Endothelial cell of umbilical vein (primary cell): Measurements from ENCODE around the gene CUX1. TPM values are rescaled to one million over a fixed set of nuclear protein-coding genes. Genes with fewer than 3 reads are reported as not detected.

Source experiments
- BruUV-seq: library from RNA; stranded (reverse); fragments of 400-500 nt; replicated peaks from 2 replicates; lab custom pipeline; 2021; lab: Mats Ljungman, UMichigan
- CTCF ChIA-PET: fragments of 300-600, 350-600 bp; sonication (Branson Sonifier 250); formaldehyde crosslinking; loops from one replicate; lab custom pipeline; 2021; ENCODE audit warnings: antibody characterized with exemption, inconsistent platforms; lab: Charles Lee
- POLR2A ChIA-PET: fragments of 300-600, 350-600 bp; sonication (Branson Sonifier 250); formaldehyde crosslinking; loops from one replicate; lab custom pipeline; 2021; ENCODE audit warnings: antibody characterized with exemption, inconsistent platforms; lab: Charles Lee
- DNase-seq: peaks from one replicate; pipeline ENCODE4 v3.0.0-alpha.2; 2011; ENCODE audit warnings: low read depth, low spot score
- FAIRE-seq: peaks from 2 replicates; lab custom pipeline; 2011; peaks lifted over from hg19 to GRCh38; lab: Jason Lieb, UNC
- H2AFZ ChIP-seq: 2 replicates; pipeline ENCODE4 v1.6.0; 2012; ENCODE audit warnings: low read depth, low read length, control low read depth, inconsistent platforms
- H3K27ac ChIP-seq: 2 replicates; pipeline ENCODE4 v1.5.1; 2011; ENCODE audit warnings: low read depth, mild to moderate bottlenecking, control low read depth, low read length, moderate library complexity; ENCODE audit not compliant: insufficient read depth
- H3K27me3 ChIP-seq, 2 experiments: 2 replicates each; pipeline versions ENCODE4 v1.6.0 to v1.6.1; 2011; ENCODE audit warnings: low read length in 2 of 2, mixed read lengths in 1 of 2; ENCODE audit not compliant: control insufficient read depth in 2 of 2, insufficient read depth in 2 of 2
- H3K36me3 ChIP-seq, 2 experiments: 2 replicates in 1 of 2; 3 replicates in 1 of 2; pipeline ENCODE4 v1.5.1; 2011; ENCODE audit warnings: low read length in 2 of 2, mild to moderate bottlenecking in 1 of 2, moderate library complexity in 1 of 2; ENCODE audit not compliant: control insufficient read depth in 2 of 2, insufficient read depth in 2 of 2; ENCODE audit errors: extremely low read depth in 1 of 2
- H3K4me1 ChIP-seq: 3 replicates; pipeline ENCODE4 v1.5.1; 2011; ENCODE audit warnings: mild to moderate bottlenecking, low read length; ENCODE audit not compliant: control insufficient read depth, insufficient read depth; ENCODE audit errors: extremely low read depth
- H3K4me2 ChIP-seq: 2 replicates; pipeline ENCODE4 v1.6.1; 2011; ENCODE audit warnings: low read length, control low read depth, mixed read lengths; ENCODE audit not compliant: insufficient read depth
- H3K4me3 ChIP-seq, 3 experiments: fragments of 200-600 bp in 1 of 3; sonication (generic), shearing (Covaris generic) in 1 of 3; replicated peaks in 1 of 3; 2 replicates each; pipeline ENCODE4 v1.5.1; 2011 to 2016; ENCODE audit warnings: control low read depth in 3 of 3, low read length in 3 of 3, mild to moderate bottlenecking in 2 of 3, inconsistent platforms in 1 of 3, low read depth in 1 of 3, moderate library complexity in 1 of 3; ENCODE audit not compliant: insufficient read depth in 1 of 3
- H3K79me2 ChIP-seq: 2 replicates; pipeline ENCODE4 v1.6.0; 2012; ENCODE audit warnings: low read length, inconsistent platforms; ENCODE audit not compliant: control insufficient read depth, insufficient read depth
- H3K9ac ChIP-seq: replicated peaks from 2 replicates; pipeline ENCODE3; 2011; ENCODE audit warnings: low read length, control low read depth; ENCODE audit not compliant: insufficient read depth; ENCODE audit errors: extremely low read depth
- H3K9me1 ChIP-seq: replicated peaks from 3 replicates; pipeline ENCODE4 v1.6.0; 2011; ENCODE audit warnings: mild to moderate bottlenecking, low read length; ENCODE audit not compliant: control insufficient read depth, insufficient read depth; ENCODE audit errors: extremely low read depth
- H3K9me3 ChIP-seq: replicated peaks from 2 replicates; pipeline ENCODE4 v1.5.1; 2012; ENCODE audit warnings: low read length, inconsistent platforms; ENCODE audit not compliant: control insufficient read depth, insufficient read depth
- H4K20me1 ChIP-seq: replicated peaks from 2 replicates; pipeline ENCODE3; 2011; ENCODE audit warnings: mild to moderate bottlenecking, low read length; ENCODE audit not compliant: control insufficient read depth, insufficient read depth; ENCODE audit errors: extremely low read depth
- CTCF ChIP-seq, 2 donors: IDR thresholded peaks; 1 replicate in 1 of 2; 2 replicates in 1 of 2; pipeline ENCODE4 v1.5.1; 2011; ENCODE audit warnings: low read length in 2 of 2, mild to moderate bottlenecking in 2 of 2, moderate library complexity in 2 of 2, control low read depth in 1 of 2, inconsistent platforms in 1 of 2, low read depth in 1 of 2; ENCODE audit not compliant: insufficient read depth in 1 of 2; ENCODE audit errors: extremely low read depth in 1 of 2
- EZH2 ChIP-seq: IDR thresholded peaks from 2 replicates; pipeline ENCODE4 v1.6.1; 2012; ENCODE audit warnings: borderline replicate concordance, low read depth, mild to moderate bottlenecking, moderate library complexity, low read length, inconsistent platforms; ENCODE audit not compliant: severe bottlenecking
- FOS ChIP-seq: IDR thresholded peaks from 2 replicates; pipeline ENCODE4 v1.6.1; 2011; ENCODE audit warnings: mild to moderate bottlenecking, low read length, moderate library complexity, borderline replicate concordance; ENCODE audit not compliant: insufficient read depth
- GATA2 ChIP-seq: IDR thresholded peaks from 2 replicates; pipeline ENCODE4 v1.7.0; 2011; ENCODE audit warnings: low read depth, mild to moderate bottlenecking, moderate library complexity, mixed read lengths, low read length; ENCODE audit not compliant: insufficient read length, insufficient read depth
- JUN ChIP-seq: IDR thresholded peaks from 2 replicates; pipeline ENCODE4 v1.6.1; 2011; ENCODE audit warnings: borderline replicate concordance, low read depth; ENCODE audit not compliant: insufficient read length, insufficient read depth
- MAX ChIP-seq: IDR thresholded peaks from 2 replicates; pipeline ENCODE4 v1.6.1; 2011; ENCODE audit not compliant: insufficient read depth, insufficient read length
- POLR2A ChIP-seq: IDR thresholded peaks from 2 replicates; pipeline ENCODE4 v1.6.1; 2012; ENCODE audit warnings: low read depth, mild to moderate bottlenecking, control low read depth, low read length
- POLR2AphosphoS5 ChIP-seq: IDR thresholded peaks from 2 replicates; pipeline ENCODE4 v1.6.1; 2012; ENCODE audit warnings: low read depth, mild to moderate bottlenecking, control low read depth, low read length, moderate library complexity; ENCODE audit not compliant: insufficient read depth
- dilution Hi-C: fragments of 300-500 bp; cut with MboI; formaldehyde crosslinking; loops from one replicate; pipeline ENCODE4 v1.15.0; 2019; ENCODE audit warnings: low sequenced_read_pairs; ENCODE audit not compliant: extremely low pct_ligation_motif_present
- intact Hi-C: fragments of 100-400 bp; cut with micrococcal nuclease; formaldehyde crosslinking; loops from one replicate; pipeline ENCODE4 v1.10.0; 2022
- polyA plus RNA-seq, 4 experiments: library from polyadenylated mRNA; depleted of rRNA in 3 of 4; stranded (reverse) in 3 of 4; unstranded in 1 of 4; fragments of >200 nt; gene quantifications; 2 replicates each; pipeline versions ENCODE4 v1.2.1 to v1.2.3, GENCODE V29; 2011 to 2012; ENCODE audit warnings: missing spikeins in 1 of 4
- total RNA-seq: library from RNA; stranded (reverse); gene quantifications from 2 replicates; pipeline ENCODE4 v1.2.3, GENCODE V29; 2021

Gene CUX1
- total and polyA plus RNA-seq, 2 donors (not counting 3 experiments of a cell fraction or from before 2014, with no cell fraction given), result 13.8 to 49.8 TPM

GRCh38 chr7:102104245-102104644 lies 286.8 kb downstream of the CUX1 start:
- dilution Hi-C loops, result no loop called here
- no TSS peak for BruUV-seq
- Histone ChIP-seq H2AFZ (no peak overlapping the region), H3K27me3 (no peaks in the 10 kb centered on the region), H3K9me1 (no peaks in the 10 kb centered on the region), H3K79me2 (no peaks in the 10 kb centered on the region), H3K27ac (no peak overlapping the region), H3K4me2 (no peak overlapping the region), H4K20me1 (no peaks in the 10 kb centered on the region), H3K4me3 (no peak overlapping the region), H3K9ac (no peak overlapping the region), H3K4me1 (no peaks in the 10 kb centered on the region), H3K9me3 (no peaks in the 10 kb centered on the region), H3K36me3 (peaks cover 0 to 13% of the 10 kb centered on the region in 2 experiments)
- POLR2A ChIA-PET, result no interaction called here
- no peak for DNase-seq
- TF ChIP-seq JUN (no peak), POLR2AphosphoS5 (no peak), FOS (no peak), EZH2 (no peak), POLR2A (no peak), MAX (no peak), CTCF (IDR thresholded peaks at IDR 0.05; ENCODE audit: extremely low read depth in 1 of 2, insufficient read depth in 1 of 2, low read depth in 1 of 2, low read length in 2 of 2) (no peak), GATA2 (no peak)
- CTCF ChIA-PET, result interaction anchor here (0.6 kb wide), 1 partner anchor 146 kb away, joined by 3 read pairs; no protein-coding TSS in a partner anchor
- intact Hi-C loops, result no loop called here
- no peak for FAIRE-seq
